ENCODE measurements around the gene ANKIB1.

The ANKIB1 gene

DNA sequence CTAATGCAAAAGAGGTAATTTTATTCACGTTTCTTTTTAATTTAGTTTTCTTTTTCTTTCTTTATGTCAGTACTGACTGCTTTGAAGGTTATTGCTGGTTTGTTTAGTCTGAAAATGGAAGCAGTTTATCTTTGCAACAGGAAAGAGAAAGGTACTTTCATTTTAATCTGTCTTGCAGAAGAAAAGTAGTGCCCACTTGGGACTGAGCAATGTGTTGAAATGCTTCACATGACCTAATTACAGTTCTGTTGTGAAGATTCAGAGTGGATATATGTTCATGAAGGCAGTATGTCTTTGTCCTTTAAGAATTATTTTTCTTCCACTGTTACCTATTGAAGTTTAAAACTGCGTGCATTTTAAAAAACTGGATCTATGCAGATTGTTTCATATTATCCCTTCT, 80.1 kb downstream of the ANKIB1 start:
- TF ChIP-seq POLR2AphosphoS5 (IDR thresholded peaks at IDR 0.05; ENCODE audit: borderline replicate concordance, low read depth, low read length) (no peak), EZH2 (IDR thresholded peaks at IDR 0.05) (no peak), FOXP2 (optimal IDR thresholded peaks at IDR 0.05; ENCODE audit: control extremely low read depth, extremely low read length, insufficient read depth) (no peak)
- H3K9me3 ChIP-seq (ENCODE audit: low read depth, low read length): no peaks in the 10 kb centered on the region
- H3K27ac ChIP-seq: no peak overlapping the region
- DNase-seq (ENCODE audit: low read depth, low spot score): no peak
- H3K4me3 ChIP-seq: no peak overlapping the region
- H3K9ac ChIP-seq (ENCODE audit: insufficient read length): no peak overlapping the region
- H3K36me3 ChIP-seq (ENCODE audit: insufficient read depth, low read length): peaks cover 9% of the 10 kb centered on the region; the same call in 1 of the 2 replicates

DNA sequence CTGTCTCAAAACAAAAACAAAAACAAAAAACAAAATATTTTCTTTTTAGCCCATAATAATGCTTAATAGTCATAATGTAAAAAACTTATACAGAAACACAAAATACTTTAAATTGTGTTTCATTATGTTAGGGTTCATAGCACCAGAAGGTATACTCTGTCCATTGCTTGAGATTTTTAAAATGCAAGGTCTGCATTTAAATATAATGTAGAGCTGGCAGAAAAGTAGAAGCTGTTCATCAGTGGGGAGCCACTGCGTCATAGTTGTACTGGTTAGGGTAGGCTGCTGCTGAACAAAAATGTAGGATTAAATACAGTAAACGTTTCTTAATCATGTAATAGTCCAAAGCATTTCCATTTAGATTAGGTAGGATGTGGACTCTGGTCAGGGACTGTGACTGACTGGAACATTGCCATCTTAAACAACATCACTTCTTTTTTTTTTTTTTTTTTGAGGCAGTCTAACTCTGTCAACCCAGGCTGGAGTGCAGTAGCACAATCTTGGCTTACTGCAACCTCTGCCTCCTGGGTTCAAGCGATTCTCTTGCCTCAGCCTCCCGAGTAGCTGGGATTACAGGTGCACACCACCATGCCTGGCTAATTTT, 85.2 kb downstream of the ANKIB1 start:
- Histone ChIP-seq H3K4me3 (no peak overlapping the region), H3K36me3 (ENCODE audit: insufficient read depth, low read length) (peaks cover 9% of the 10 kb centered on the region; the same call in 1 of the 2 replicates), H3K9me3 (ENCODE audit: low read depth, low read length) (no peaks in the 10 kb centered on the region; the same call in 1 of the 2 replicates), H3K9ac (ENCODE audit: insufficient read length) (no peak overlapping the region), H3K27ac (no peak overlapping the region)
- no peak for TF ChIP-seq EZH2 (IDR thresholded peaks at IDR 0.05)
- TF ChIP-seq FOXP2 (optimal IDR thresholded peaks at IDR 0.05; ENCODE audit: control extremely low read depth, extremely low read length, insufficient read depth): no peak
- no peak for TF ChIP-seq POLR2AphosphoS5 (IDR thresholded peaks at IDR 0.05; ENCODE audit: borderline replicate concordance, low read depth, low read length)
- no peak for DNase-seq (ENCODE audit: low read depth, low spot score)

DNA sequence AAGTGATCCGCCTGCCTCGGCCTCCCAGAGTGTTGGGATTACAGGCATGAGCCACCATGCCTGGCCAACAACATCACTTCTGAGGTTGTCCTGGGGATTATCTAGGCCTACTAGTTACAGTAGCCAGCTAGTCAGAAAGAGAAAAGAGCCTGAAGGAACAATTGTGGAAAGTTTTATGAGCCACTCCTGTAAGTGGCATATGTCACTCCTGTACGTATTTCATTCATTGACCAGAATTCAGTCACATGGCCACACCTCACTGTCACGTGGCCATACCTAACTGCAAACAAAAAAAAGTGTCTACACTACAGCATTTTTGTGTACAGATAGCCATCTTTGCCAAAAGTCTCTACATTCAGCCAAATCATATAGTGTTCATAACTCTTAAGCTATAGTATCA, 85.7 kb downstream of the ANKIB1 start:
- DNase-seq (ENCODE audit: low read depth, low spot score): no peak
- Histone ChIP-seq H3K36me3 (ENCODE audit: insufficient read depth, low read length) (peaks cover 10% of the 10 kb centered on the region), H3K9ac (ENCODE audit: insufficient read length) (no peak overlapping the region), H3K27ac (no peak overlapping the region), H3K4me3 (no peak overlapping the region), H3K9me3 (ENCODE audit: low read depth, low read length) (peaks cover under 1% of the 10 kb centered on the region; the same call in 1 of the 2 replicates)
- no peak for TF ChIP-seq POLR2AphosphoS5 (IDR thresholded peaks at IDR 0.05; ENCODE audit: borderline replicate concordance, low read depth, low read length)

DNA sequence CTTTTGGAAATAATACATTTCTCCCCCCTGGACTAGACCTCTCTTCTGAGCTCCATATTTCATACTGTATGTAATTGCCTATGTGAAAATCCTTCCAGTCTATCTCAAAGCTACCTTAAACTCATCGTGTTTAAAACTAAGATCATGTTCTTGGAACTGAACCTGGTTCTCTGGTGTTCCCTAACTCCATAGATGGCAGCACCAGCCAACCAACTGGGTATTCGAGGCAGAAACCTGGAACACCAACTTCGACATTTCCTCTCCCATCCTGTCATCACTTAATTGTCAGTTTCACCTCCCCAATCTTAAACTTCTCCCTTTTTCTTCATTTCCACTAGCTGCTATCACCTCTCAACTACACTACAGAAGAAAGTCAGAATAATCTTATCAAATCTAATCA, 87.0 kb downstream of the ANKIB1 start:
- Histone ChIP-seq H3K9me3 (ENCODE audit: low read depth, low read length) (peaks cover 4% of the 10 kb centered on the region), H3K36me3 (ENCODE audit: insufficient read depth, low read length) (peaks cover 17% of the 10 kb centered on the region), H3K4me3 (no peak overlapping the region), H3K27ac (no peak overlapping the region), H3K9ac (ENCODE audit: insufficient read length) (no peak overlapping the region)
- no peak for DNase-seq (ENCODE audit: low read depth, low spot score)
- TF ChIP-seq POLR2AphosphoS5 (IDR thresholded peaks at IDR 0.05; ENCODE audit: borderline replicate concordance, low read depth, low read length): no peak
- no peak for TF ChIP-seq EZH2 (IDR thresholded peaks at IDR 0.05)
- TF ChIP-seq FOXP2 (optimal IDR thresholded peaks at IDR 0.05; ENCODE audit: control extremely low read depth, extremely low read length, insufficient read depth): no peak

DNA sequence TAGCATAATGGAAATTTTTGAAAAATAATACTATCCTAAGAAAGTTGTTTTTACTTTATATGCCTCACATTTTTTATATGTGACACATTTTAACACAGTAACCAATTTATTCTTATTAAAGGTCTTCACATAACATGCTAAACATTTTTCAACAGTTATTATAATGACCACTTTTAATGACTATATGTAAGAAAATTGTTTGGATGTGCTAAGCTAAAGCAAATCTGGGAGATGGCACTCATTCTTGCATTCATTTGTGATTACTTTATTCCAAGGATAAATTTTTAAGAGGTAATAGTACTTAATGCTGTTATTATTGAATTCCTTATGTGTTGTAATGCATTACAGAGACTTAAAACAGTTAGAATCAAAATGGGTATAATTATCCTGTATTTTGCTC, 88.1 kb downstream of the ANKIB1 start:
- TF ChIP-seq POLR2AphosphoS5 (IDR thresholded peaks at IDR 0.05; ENCODE audit: borderline replicate concordance, low read depth, low read length) (no peak), EZH2 (IDR thresholded peaks at IDR 0.05) (no peak), FOXP2 (optimal IDR thresholded peaks at IDR 0.05; ENCODE audit: control extremely low read depth, extremely low read length, insufficient read depth) (no peak)
- DNase-seq (ENCODE audit: low read depth, low spot score): no peak
- peaks cover 12% of the 10 kb centered on the region for H3K36me3 ChIP-seq (ENCODE audit: insufficient read depth, low read length)
- H3K9me3 ChIP-seq (ENCODE audit: low read depth, low read length): peaks cover 4% of the 10 kb centered on the region
- no peak overlapping the region for H3K9ac ChIP-seq (ENCODE audit: insufficient read length)
- H3K27ac ChIP-seq: no peak overlapping the region
- H3K4me3 ChIP-seq: no peak overlapping the region

DNA sequence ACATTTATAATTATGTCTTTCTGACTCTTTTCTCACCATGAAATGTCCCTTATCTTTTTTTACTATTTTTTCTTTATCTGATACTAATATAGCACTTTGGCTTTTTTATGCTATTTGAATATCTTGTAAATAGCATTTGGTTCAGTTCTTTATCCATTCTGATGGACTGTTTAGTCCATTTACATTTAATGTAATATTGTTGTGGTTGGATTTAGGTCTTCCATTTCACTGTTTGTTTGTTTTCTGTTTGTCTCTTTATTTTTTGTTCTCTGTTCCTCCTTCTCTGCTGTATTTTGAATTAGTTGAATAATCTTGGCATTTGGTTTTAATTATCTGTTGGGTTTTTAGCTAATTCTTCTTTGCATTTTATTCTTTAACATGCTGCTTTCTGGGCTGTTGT, 89.8 kb downstream of the ANKIB1 start:
- Histone ChIP-seq H3K36me3 (ENCODE audit: insufficient read depth, low read length) (peaks cover 8% of the 10 kb centered on the region), H3K9ac (ENCODE audit: insufficient read length) (no peak overlapping the region), H3K9me3 (ENCODE audit: low read depth, low read length) (peaks cover 4% of the 10 kb centered on the region), H3K4me3 (no peak overlapping the region), H3K27ac (no peak overlapping the region)
- TF ChIP-seq POLR2AphosphoS5 (IDR thresholded peaks at IDR 0.05; ENCODE audit: borderline replicate concordance, low read depth, low read length) (no peak), EZH2 (IDR thresholded peaks at IDR 0.05) (no peak), FOXP2 (optimal IDR thresholded peaks at IDR 0.05; ENCODE audit: control extremely low read depth, extremely low read length, insufficient read depth) (no peak)
- DNase-seq (ENCODE audit: low read depth, low spot score): no peak

DNA sequence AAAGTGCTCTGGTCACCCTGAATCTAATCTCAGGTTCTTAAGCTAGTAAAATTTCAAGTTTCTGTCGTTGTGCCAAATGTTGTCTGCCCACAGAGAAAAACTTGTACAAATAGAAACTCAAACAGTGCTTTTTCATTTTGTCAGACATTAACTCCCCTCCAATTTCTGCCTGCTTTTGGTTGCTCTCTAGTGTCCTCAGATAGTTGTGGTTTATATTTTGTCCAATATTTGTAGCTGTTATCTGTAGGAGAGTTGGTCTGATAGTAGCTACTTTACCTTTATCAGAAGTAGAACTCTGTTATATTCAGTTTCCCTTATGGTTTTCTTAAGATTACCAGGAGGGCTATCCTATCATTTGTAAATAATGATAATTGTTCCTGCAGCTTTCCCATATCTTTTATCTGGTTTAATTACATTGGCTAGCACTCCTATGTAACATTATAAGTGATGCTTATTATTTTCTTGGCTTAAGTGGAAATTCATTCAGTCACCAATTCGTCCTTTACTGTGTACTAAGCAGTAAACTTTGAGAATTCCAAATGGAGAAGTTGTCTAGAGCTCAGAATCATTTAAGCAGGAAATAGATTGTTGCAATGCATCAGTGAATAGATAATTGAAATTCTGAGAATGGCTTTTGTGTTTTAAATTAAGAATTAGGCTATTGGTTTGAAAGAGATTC, 91.0 kb downstream of the ANKIB1 start:
- DNase-seq (ENCODE audit: low read depth, low spot score): no peak
- no peak overlapping the region for H3K4me3 ChIP-seq
- H3K27ac ChIP-seq: no peak overlapping the region
- no peak for TF ChIP-seq POLR2AphosphoS5 (IDR thresholded peaks at IDR 0.05; ENCODE audit: borderline replicate concordance, low read depth, low read length)
- no peak for TF ChIP-seq FOXP2 (optimal IDR thresholded peaks at IDR 0.05; ENCODE audit: control extremely low read depth, extremely low read length, insufficient read depth)
- no peak for TF ChIP-seq EZH2 (IDR thresholded peaks at IDR 0.05)
- H3K9me3 ChIP-seq (ENCODE audit: low read depth, low read length): peaks cover 4% of the 10 kb centered on the region
- H3K9ac ChIP-seq (ENCODE audit: insufficient read length): no peak overlapping the region
- H3K36me3 ChIP-seq (ENCODE audit: insufficient read depth, low read length): peaks cover 8% of the 10 kb centered on the region

DNA sequence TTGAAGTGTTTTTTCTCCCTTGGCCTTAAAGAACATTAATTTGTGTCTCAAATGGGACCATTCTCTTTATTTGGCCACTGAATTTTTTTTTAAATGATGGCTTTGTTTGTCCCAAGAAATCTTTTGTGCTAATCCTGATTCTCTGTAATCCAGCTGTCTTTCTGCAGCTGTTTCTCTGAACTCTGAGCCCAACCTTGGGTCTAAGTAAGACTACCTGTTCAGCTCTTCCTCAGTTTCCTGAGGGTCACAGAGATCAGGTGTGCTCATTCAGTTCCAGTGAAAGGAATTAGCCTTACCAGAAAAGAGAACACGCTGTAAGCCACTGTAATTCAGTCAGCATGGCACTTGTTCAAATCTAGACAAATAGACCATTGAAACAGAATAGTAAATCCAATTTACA, 94.2 kb downstream of the ANKIB1 start:
- H3K27ac ChIP-seq: no peak overlapping the region
- no peak for DNase-seq (ENCODE audit: low read depth, low spot score)
- no peak for TF ChIP-seq EZH2 (IDR thresholded peaks at IDR 0.05)
- TF ChIP-seq POLR2AphosphoS5 (IDR thresholded peaks at IDR 0.05; ENCODE audit: borderline replicate concordance, low read depth, low read length): no peak
- no peak for TF ChIP-seq FOXP2 (optimal IDR thresholded peaks at IDR 0.05; ENCODE audit: control extremely low read depth, extremely low read length, insufficient read depth)
- H3K4me3 ChIP-seq: no peak overlapping the region
- peaks cover 8% of the 10 kb centered on the region for H3K36me3 ChIP-seq (ENCODE audit: insufficient read depth, low read length)
- peaks cover 4% of the 10 kb centered on the region for H3K9me3 ChIP-seq (ENCODE audit: low read depth, low read length)
- no peak overlapping the region for H3K9ac ChIP-seq (ENCODE audit: insufficient read length)

Data from SK-N-MC (cell line).